Right lobe of liver (tissue), 4 donors: ENCODE results near the gene MANSC4.

Experiments used
- CTCF ChIP-seq, 4 donors: fragments of 200-600 bp in 3 of 4; fragments of 450-650 bp in 1 of 4; IDR thresholded peaks; one replicate each; pipeline versions ENCODE4 v1.5.1 to v1.8.0; 2016 to 2022; ENCODE audit warnings: antibody characterized with exemption in 4 of 4, mild to moderate bottlenecking in 2 of 4
- POLR2A ChIP-seq: fragments of 450-650 bp; IDR thresholded peaks from one replicate; pipeline ENCODE4 v1.6.1; 2017; ENCODE audit warnings: antibody characterized with exemption, mild to moderate bottlenecking
- donor health status: DM: no; HTN: no; CAD: no.
- donor health status: DM: no; HTN: no; CAD: no.
- donor health status: DM: no; HTN: yes; CAD: no.

- TF ChIP-seq CTCF (IDR thresholded peaks at IDR 0.05) (no peak), POLR2A (no peak)
Observed at GRCh38 chr12:27769142-27769673, 10.8 kb downstream of the MANSC4 start.
